ENCODE results near the gene FLT1. TPM values are rescaled to one million over a fixed set of nuclear protein-coding genes. Genes with fewer than 3 reads are reported as not detected.

The FLT1 gene
- total and polyA plus RNA-seq, 3 experiments from 2014 or later: 2.4 to 2.7 TPM; not detected in 1

GRCh38 chr13:28458051-28458450 is 36.9 kb downstream of the FLT1 start:
- Histone ChIP-seq H3K36me3 (ENCODE audit: insufficient read depth, low read length) (no peaks in the 10 kb centered on the region), H3K4me3 (ENCODE audit: low read length) (no peak overlapping the region), H3K27me3 (ENCODE audit: insufficient read depth, low read length, poor library complexity, severe bottlenecking) (no peaks in the 10 kb centered on the region), H3K27ac (ENCODE audit: low read depth, low read length) (no peak overlapping the region), H3K9me3 (ENCODE audit: low read length) (no peaks in the 10 kb centered on the region), H3K4me1 (ENCODE audit: insufficient read depth, low read length) (no peaks in the 10 kb centered on the region)
- POLR2A ChIA-PET: no interaction called here
- Mint-ChIP-seq H3K4me1 (no peaks in the 10 kb centered on the region), H3K4me3 (no peak overlapping the region), H3K27me3 (peaks cover 11 to 12% of the 10 kb centered on the region in 2 donors), H3K9me3 (peaks cover 0 to 10% (median 0%) of the 10 kb centered on the region in 5 donors), H3K36me3 (no peaks in the 10 kb centered on the region), H3K27ac (no peak overlapping the region)
- no peak for DNase-seq
- CTCF ChIA-PET: no interaction called here

- H3K9me3 Mint-ChIP-seq: peaks cover 0 to 8% (median 0%) of the 10 kb centered on the region in 5 donors
- H3K4me1 ChIP-seq (ENCODE audit: insufficient read depth, low read length): no peaks in the 10 kb centered on the region
- H3K36me3 Mint-ChIP-seq: no peaks in the 10 kb centered on the region
- POLR2A ChIA-PET: no interaction called here
- CTCF ChIA-PET: no interaction called here
- H3K9me3 ChIP-seq (ENCODE audit: low read length): no peaks in the 10 kb centered on the region
- H3K27me3 Mint-ChIP-seq: peaks cover 8 to 11% of the 10 kb centered on the region in 2 donors
- no peaks in the 10 kb centered on the region for H3K36me3 ChIP-seq (ENCODE audit: insufficient read depth, low read length)
- H3K4me1 Mint-ChIP-seq: no peaks in the 10 kb centered on the region
- no peak overlapping the region for H3K27ac ChIP-seq (ENCODE audit: low read depth, low read length)
- no peak overlapping the region for H3K27ac Mint-ChIP-seq
- H3K27me3 ChIP-seq (ENCODE audit: insufficient read depth, low read length, poor library complexity, severe bottlenecking): no peaks in the 10 kb centered on the region
- H3K4me3 ChIP-seq (ENCODE audit: low read length): no peak overlapping the region
- DNase-seq: no peak
- H3K4me3 Mint-ChIP-seq: no peak overlapping the region
Measured at GRCh38 chr13:28457521-28457920, 37.4 kb downstream of the FLT1 start.

- Histone ChIP-seq H3K4me3 (ENCODE audit: low read length) (no peak overlapping the region), H3K4me1 (ENCODE audit: insufficient read depth, low read length) (no peaks in the 10 kb centered on the region), H3K9me3 (ENCODE audit: low read length) (no peaks in the 10 kb centered on the region), H3K27ac (ENCODE audit: low read depth, low read length) (no peak overlapping the region), H3K27me3 (ENCODE audit: insufficient read depth, low read length, poor library complexity, severe bottlenecking) (no peaks in the 10 kb centered on the region), H3K36me3 (ENCODE audit: insufficient read depth, low read length) (no peaks in the 10 kb centered on the region)
- H3K4me3 Mint-ChIP-seq: no peak overlapping the region
- no peaks in the 10 kb centered on the region for H3K4me1 Mint-ChIP-seq
- peak overlapping the region in 1 of 8 donors; percentile 4 for H3K27ac Mint-ChIP-seq
- no peaks in the 10 kb centered on the region for H3K36me3 Mint-ChIP-seq
- H3K9me3 Mint-ChIP-seq: peaks cover 0 to 6% (median 0%) of the 10 kb centered on the region in 5 donors
- H3K27me3 Mint-ChIP-seq: peaks cover 8 to 9% of the 10 kb centered on the region in 2 donors
- POLR2A ChIA-PET: no interaction called here
- CTCF ChIA-PET: no interaction called here
- DNase-seq: no peak
Measured at GRCh38 chr13:28455580-28456194, 39.2 kb downstream of the FLT1 start.

DNA sequence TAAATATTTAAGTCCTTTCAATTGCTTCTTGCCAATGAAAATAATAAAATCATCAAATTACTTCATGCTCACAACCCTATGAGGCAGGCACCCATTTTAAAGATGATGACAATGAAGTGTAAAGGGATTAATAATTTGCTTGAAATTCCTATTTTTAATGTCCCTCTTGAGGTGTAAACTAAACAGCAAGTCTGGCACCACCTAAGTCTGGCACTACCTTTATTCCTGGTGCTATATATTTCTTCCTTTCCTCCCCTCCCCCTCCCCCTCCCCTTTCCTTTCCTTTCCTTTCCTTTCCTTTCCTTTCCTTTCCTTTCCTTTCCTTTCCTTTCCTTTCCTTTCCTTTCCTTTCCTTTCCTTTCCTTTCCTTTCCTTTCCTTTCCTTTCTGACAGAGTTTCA is 42.2 kb downstream of the FLT1 start:
- H3K27me3 ChIP-seq (ENCODE audit: insufficient read depth, low read length, poor library complexity, severe bottlenecking): no peaks in the 10 kb centered on the region
- H3K36me3 ChIP-seq (ENCODE audit: insufficient read depth, low read length): no peaks in the 10 kb centered on the region
- H3K4me3 ChIP-seq (ENCODE audit: low read length): no peak overlapping the region
- H3K9me3 ChIP-seq (ENCODE audit: low read length): no peaks in the 10 kb centered on the region
- H3K27me3 Mint-ChIP-seq: peaks cover 8 to 9% of the 10 kb centered on the region in 2 donors
- POLR2A ChIA-PET: no interaction called here
- H3K9me3 Mint-ChIP-seq: peaks cover 2 to 7% (median 4%) of the 10 kb centered on the region in 5 donors
- no peak for DNase-seq
- no peaks in the 10 kb centered on the region for H3K4me1 ChIP-seq (ENCODE audit: insufficient read depth, low read length)
- CTCF ChIA-PET: no interaction called here
- H3K4me1 Mint-ChIP-seq: no peaks in the 10 kb centered on the region
- no peak overlapping the region for H3K4me3 Mint-ChIP-seq
- H3K27ac ChIP-seq (ENCODE audit: low read depth, low read length): no peak overlapping the region
- H3K36me3 Mint-ChIP-seq: no peaks in the 10 kb centered on the region
- no peak overlapping the region for H3K27ac Mint-ChIP-seq

- Histone ChIP-seq H3K9me3 (ENCODE audit: low read length) (no peaks in the 10 kb centered on the region), H3K36me3 (ENCODE audit: insufficient read depth, low read length) (no peaks in the 10 kb centered on the region), H3K27ac (ENCODE audit: low read depth, low read length) (no peak overlapping the region), H3K4me3 (ENCODE audit: low read length) (no peak overlapping the region), H3K27me3 (ENCODE audit: insufficient read depth, low read length, poor library complexity, severe bottlenecking) (no peaks in the 10 kb centered on the region), H3K4me1 (ENCODE audit: insufficient read depth, low read length) (no peaks in the 10 kb centered on the region)
- no peak overlapping the region for H3K27ac Mint-ChIP-seq
- no peaks in the 10 kb centered on the region for H3K36me3 Mint-ChIP-seq
- H3K4me3 Mint-ChIP-seq: no peak overlapping the region
- no peak for DNase-seq
- CTCF ChIA-PET: no interaction called here
- POLR2A ChIA-PET: no interaction called here
- peaks cover 2 to 8% (median 6%) of the 10 kb centered on the region in 5 donors for H3K9me3 Mint-ChIP-seq
- peaks cover 6 to 8% of the 10 kb centered on the region in 2 donors for H3K27me3 Mint-ChIP-seq
- no peaks in the 10 kb centered on the region for H3K4me1 Mint-ChIP-seq
Measured at GRCh38 chr13:28451482-28452217, 43.3 kb downstream of the FLT1 start.

GRCh38 chr13:28449826-28450773 is 44.8 kb downstream of the FLT1 start:
- Mint-ChIP-seq H3K27me3 (peaks cover 4 to 5% of the 10 kb centered on the region in 2 donors), H3K27ac (no peak overlapping the region), H3K4me3 (no peak overlapping the region), H3K4me1 (no peaks in the 10 kb centered on the region), H3K36me3 (peaks cover 0 to 3% (median 0%) of the 10 kb centered on the region in 3 donors), H3K9me3 (peaks cover 2 to 10% (median 6%) of the 10 kb centered on the region in 5 donors)
- Histone ChIP-seq H3K4me1 (ENCODE audit: insufficient read depth, low read length) (no peaks in the 10 kb centered on the region), H3K9me3 (ENCODE audit: low read length) (no peaks in the 10 kb centered on the region), H3K36me3 (ENCODE audit: insufficient read depth, low read length) (no peaks in the 10 kb centered on the region), H3K27ac (ENCODE audit: low read depth, low read length) (no peak overlapping the region), H3K27me3 (ENCODE audit: insufficient read depth, low read length, poor library complexity, severe bottlenecking) (no peaks in the 10 kb centered on the region), H3K4me3 (ENCODE audit: low read length) (no peak overlapping the region)
- CTCF ChIA-PET: no interaction called here
- DNase-seq: no peak
- POLR2A ChIA-PET: no interaction called here

DNA sequence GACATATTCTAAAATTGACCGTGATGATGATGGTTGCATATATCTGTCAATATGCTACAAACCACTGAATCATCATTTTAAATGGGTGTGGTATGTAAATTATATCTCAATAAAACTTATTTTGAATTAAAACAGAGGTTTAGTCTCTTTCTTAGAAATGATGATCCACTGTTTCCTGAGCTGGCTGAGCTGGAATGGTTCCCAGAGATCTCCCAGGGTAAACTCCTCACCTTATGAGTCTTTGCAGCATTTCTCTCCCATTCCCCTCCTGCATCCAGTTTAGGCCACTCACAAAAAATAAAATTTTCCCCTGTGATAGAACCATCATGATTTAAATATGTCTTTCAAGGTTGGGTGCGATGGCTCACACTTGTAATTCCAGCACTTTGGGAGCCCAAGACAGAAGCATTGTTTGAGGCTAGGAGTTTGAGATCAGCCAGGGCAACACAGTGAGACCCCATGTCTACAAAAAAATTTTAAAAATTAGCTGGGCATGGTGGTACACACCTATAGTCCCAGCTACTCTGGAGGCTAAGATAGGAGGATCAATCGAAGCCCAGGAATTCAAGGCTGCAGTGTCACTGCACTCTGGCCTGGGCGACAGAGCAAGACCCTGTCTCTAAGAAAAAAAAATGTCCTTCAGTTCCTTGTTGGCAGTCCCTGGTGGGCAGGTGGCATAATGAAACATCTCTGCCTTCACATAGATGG is 46.1 kb downstream of the FLT1 start:
- H3K27me3 ChIP-seq (ENCODE audit: insufficient read depth, low read length, poor library complexity, severe bottlenecking): no peaks in the 10 kb centered on the region
- H3K4me1 ChIP-seq (ENCODE audit: insufficient read depth, low read length): no peaks in the 10 kb centered on the region
- Mint-ChIP-seq H3K9me3 (peaks cover 2 to 12% (median 6%) of the 10 kb centered on the region in 5 donors), H3K4me3 (no peak overlapping the region), H3K4me1 (no peaks in the 10 kb centered on the region), H3K36me3 (peaks cover 0 to 3% (median 0%) of the 10 kb centered on the region in 3 donors), H3K27ac (no peak overlapping the region), H3K27me3 (peaks cover 4 to 10% of the 10 kb centered on the region in 2 donors)
- no peak overlapping the region for H3K4me3 ChIP-seq (ENCODE audit: low read length)
- CTCF ChIA-PET: no interaction called here
- DNase-seq: no peak
- no peaks in the 10 kb centered on the region for H3K9me3 ChIP-seq (ENCODE audit: low read length)
- POLR2A ChIA-PET: no interaction called here
- no peak overlapping the region for H3K27ac ChIP-seq (ENCODE audit: low read depth, low read length)
- H3K36me3 ChIP-seq (ENCODE audit: insufficient read depth, low read length): no peaks in the 10 kb centered on the region

Data from CD8-positive, alpha-beta memory T cell (primary cell).